HEK293 (cell line): Measurements from ENCODE around the gene CCNT1.

ENCODE experiments used
- CTCF ChIA-PET: fragments of 350-600 bp; formaldehyde crosslinking; extraction: SDS; loops from one replicate; lab custom pipeline; 2021; ENCODE audit warnings: antibody characterized with exemption; lab: Yijun Ruan, JAX
- POLR2A ChIA-PET: fragments of 300-600 bp; formaldehyde crosslinking; extraction: SDS; loops from one replicate; lab custom pipeline; 2020; ENCODE audit warnings: antibody characterized with exemption, inconsistent platforms; lab: Yijun Ruan, JAX
- H3K27ac ChIP-seq: fragments of 200-500 bp; sonication (Bioruptor generic); 2 replicates; pipeline ENCODE4 v1.5.1; 2014; ENCODE audit warnings: low read depth, low read length, control low read depth, inconsistent platforms; ENCODE audit errors: extremely low read depth
- H3K36me3 ChIP-seq, 2 experiments: fragments of 200-500 bp in 1 of 2; sonication (Bioruptor generic) in 1 of 2; 1 replicate in 1 of 2; 2 replicates in 1 of 2; pipeline ENCODE4 v1.5.1; 2014 to 2017; ENCODE audit warnings: inconsistent platforms in 2 of 2, low read length in 2 of 2; ENCODE audit not compliant: control insufficient read depth in 2 of 2, insufficient read depth in 1 of 2
- H3K4me1 ChIP-seq: fragments of 200-500 bp; sonication (Bioruptor generic); 2 replicates; pipeline ENCODE4 v1.5.1; 2014; ENCODE audit warnings: mild to moderate bottlenecking, low read length, inconsistent platforms; ENCODE audit not compliant: control insufficient read depth, insufficient read depth
- H3K4me3 ChIP-seq: 2 replicates; pipeline ENCODE4 v1.5.1; 2011; ENCODE audit warnings: low read depth, mild to moderate bottlenecking, control low read depth, low read length, moderate library complexity
- H3K9me3 ChIP-seq: fragments of 200-500 bp; sonication (Bioruptor generic); 2 replicates; pipeline ENCODE4 v1.5.1; 2014; ENCODE audit warnings: low read depth, low read length, inconsistent platforms; ENCODE audit not compliant: control insufficient read depth, insufficient read depth
- HIC1 ChIP-seq: fragments of 450-650 bp; formaldehyde crosslinking; IDR thresholded peaks from 2 replicates; pipeline ENCODE4 v1.5.1; 2016; ENCODE audit warnings: missing biosample characterization, missing genetic modification characterization
- INSM2 ChIP-seq: fragments of 450-650 bp; formaldehyde crosslinking; IDR thresholded peaks from 2 replicates; pipeline ENCODE4 v1.5.1; 2016; ENCODE audit warnings: missing biosample characterization, missing genetic modification characterization
- KLF7 ChIP-seq: fragments of 450-650 bp; formaldehyde crosslinking; IDR thresholded peaks from 2 replicates; pipeline ENCODE4 v1.5.1; 2016; ENCODE audit warnings: missing biosample characterization, missing genetic modification characterization, borderline replicate concordance
- PRDM6 ChIP-seq: fragments of 450-650 bp; formaldehyde crosslinking; IDR thresholded peaks from 2 replicates; pipeline ENCODE4 v1.5.1; 2017; ENCODE audit warnings: missing biosample characterization, missing genetic modification characterization
- ZBTB48 ChIP-seq: fragments of 450-650 bp; formaldehyde crosslinking; IDR thresholded peaks from 2 replicates; pipeline ENCODE4 v1.5.1; 2016; ENCODE audit warnings: missing biosample characterization, missing genetic modification characterization
- ZBTB49 ChIP-seq: fragments of 450-650 bp; formaldehyde crosslinking; IDR thresholded peaks from 2 replicates; pipeline ENCODE4 v1.5.1; 2016; ENCODE audit warnings: missing biosample characterization, missing genetic modification characterization, low read depth
- ZNF146 ChIP-seq: fragments of 450-650 bp; formaldehyde crosslinking; IDR thresholded peaks from 2 replicates; pipeline ENCODE4 v1.5.1; 2016; ENCODE audit warnings: missing biosample characterization, missing genetic modification characterization
- ZNF23 ChIP-seq: fragments of 450-650 bp; formaldehyde crosslinking; IDR thresholded peaks from 2 replicates; pipeline ENCODE4 v1.5.1; 2016; ENCODE audit warnings: missing biosample characterization, missing genetic modification characterization, borderline replicate concordance
- ZNF26 ChIP-seq: fragments of 450-650 bp; formaldehyde crosslinking; IDR thresholded peaks from 2 replicates; pipeline ENCODE4 v1.5.1; 2016; ENCODE audit warnings: missing biosample characterization, missing genetic modification characterization
- ZNF274 ChIP-seq, 2 experiments: fragments of 200-500 bp in 1 of 2; fragments of 450-650 bp in 1 of 2; sonication (Bioruptor generic) in 1 of 2; formaldehyde crosslinking in 1 of 2; IDR thresholded peaks; 2 replicates each; pipeline versions ENCODE4 v1.5.1 to v1.6.1; 2014 to 2016; ENCODE audit warnings: borderline replicate concordance in 1 of 2, inconsistent platforms in 1 of 2, low read length in 1 of 2, missing biosample characterization in 1 of 2, missing genetic modification characterization in 1 of 2
- ZNF280D ChIP-seq: fragments of 450-650 bp; formaldehyde crosslinking; IDR thresholded peaks from 2 replicates; pipeline ENCODE4 v1.5.1; 2016; ENCODE audit warnings: missing biosample characterization, missing genetic modification characterization
- ZNF311 ChIP-seq: fragments of 450-650 bp; formaldehyde crosslinking; IDR thresholded peaks from 2 replicates; pipeline ENCODE4 v1.5.1; 2017; ENCODE audit warnings: missing biosample characterization, missing genetic modification characterization, borderline replicate concordance
- ZNF426 ChIP-seq: fragments of 450-650 bp; formaldehyde crosslinking; IDR thresholded peaks from 2 replicates; pipeline ENCODE4 v1.5.1; 2017; ENCODE audit warnings: missing biosample characterization, missing genetic modification characterization, mild to moderate bottlenecking, inconsistent platforms, moderate library complexity
- ZNF433 ChIP-seq: fragments of 450-650 bp; formaldehyde crosslinking; IDR thresholded peaks from 2 replicates; pipeline ENCODE4 v1.5.1; 2016; ENCODE audit warnings: missing biosample characterization, missing genetic modification characterization, low read depth
- ZNF521 ChIP-seq: fragments of 450-650 bp; formaldehyde crosslinking; IDR thresholded peaks from 2 replicates; pipeline ENCODE4 v1.5.1; 2017; ENCODE audit warnings: missing biosample characterization, mild to moderate bottlenecking, missing genetic modification characterization
- ZNF555 ChIP-seq: fragments of 450-650 bp; formaldehyde crosslinking; conservative IDR thresholded peaks from 2 replicates; pipeline ENCODE4 v1.5.1; 2017; ENCODE audit warnings: missing biosample characterization, mild to moderate bottlenecking, missing genetic modification characterization, inconsistent platforms
- ZNF571 ChIP-seq: fragments of 450-650 bp; formaldehyde crosslinking; IDR thresholded peaks from 2 replicates; pipeline ENCODE4 v1.5.0; 2017; ENCODE audit warnings: missing biosample characterization, missing genetic modification characterization
- ZNF621 ChIP-seq: fragments of 450-650 bp; formaldehyde crosslinking; IDR thresholded peaks from 2 replicates; pipeline ENCODE4 v1.5.1; 2017; ENCODE audit warnings: missing biosample characterization, missing genetic modification characterization
- ZNF701 ChIP-seq: fragments of 450-650 bp; formaldehyde crosslinking; IDR thresholded peaks from 2 replicates; pipeline ENCODE4 v1.5.1; 2016; ENCODE audit warnings: missing biosample characterization, missing genetic modification characterization
- ZNF830 ChIP-seq: fragments of 450-650 bp; IDR thresholded peaks from 2 replicates; pipeline ENCODE4 v1.5.0; 2018; ENCODE audit warnings: missing biosample characterization, missing genetic modification characterization, low read depth, mild to moderate bottlenecking, moderate library complexity
- ZXDB ChIP-seq: fragments of 450-650 bp; formaldehyde crosslinking; IDR thresholded peaks from 2 replicates; pipeline ENCODE4 v1.5.1; 2016; ENCODE audit warnings: missing biosample characterization, missing genetic modification characterization

The CCNT1 gene

GRCh38 chr12:48688836-48689235 is 27.7 kb downstream of the CCNT1 start (continued):
- no peak for TF ChIP-seq ZNF280D
- TF ChIP-seq ZNF23 (tag by site-specific recombination) = no peak

- ChIA-PET POLR2A (interaction anchor here (0.5 kb wide), 1 partner anchor 165 kb away, joined by 3 read pairs; the partner anchor contains the start of gene DDX23), CTCF (no interaction called here)
- no peak overlapping the region for H3K4me3 ChIP-seq
- no peaks in the 10 kb centered on the region for H3K4me1 ChIP-seq
- H3K36me3 ChIP-seq = peaks cover 34 to 49% of the 10 kb centered on the region in 2 experiments
- no peaks in the 10 kb centered on the region for H3K9me3 ChIP-seq
- TF ChIP-seq ZNF555 (tag by site-specific recombination) = no peak
- no peak for TF ChIP-seq ZBTB48
- TF ChIP-seq ZNF311 (tag by site-specific recombination) = no peak
- no peak for TF ChIP-seq ZNF433 (tag by site-specific recombination)
- no peak for TF ChIP-seq ZNF26 (tag by site-specific recombination)
- TF ChIP-seq ZNF426 = no peak
- no peak for TF ChIP-seq KLF7 (tag by site-specific recombination)
- TF ChIP-seq HIC1 = no peak
- TF ChIP-seq ZBTB49 (tag by site-specific recombination) = no peak
- no peak for TF ChIP-seq ZNF830 (tag by site-specific recombination)
- TF ChIP-seq ZNF274 (IDR thresholded peaks at IDR 0.05; ENCODE audit: low read length) = no peak
- no peak for TF ChIP-seq ZNF274 (tag by site-specific recombination; IDR thresholded peaks at IDR 0.05; ENCODE audit: borderline replicate concordance)
- no peak for TF ChIP-seq PRDM6
- TF ChIP-seq ZXDB = no peak
- TF ChIP-seq INSM2 (tag by site-specific recombination) = no peak
- no peak for TF ChIP-seq ZNF571 (tag by site-specific recombination)
- no peak for TF ChIP-seq ZNF621 (tag by site-specific recombination)
- no peak for TF ChIP-seq ZNF521 (tag by site-specific recombination)
- no peak for TF ChIP-seq ZNF701 (tag by site-specific recombination)
- TF ChIP-seq ZNF146 = no peak
- H3K27ac ChIP-seq = no peak overlapping the region
These were observed 28.9 kb downstream of the CCNT1 start for GRCh38 chr12:48687592-48687991.
